Tibial nerve (tissue), 4 donors: Measurements from ENCODE around the gene UBE2Z.

Source experiments
- CTCF ChIP-seq, 5 experiments: fragments of 200-600 bp in 3 of 5; fragments of 450-650 bp in 2 of 5; sonication (generic) in 3 of 5; IDR thresholded peaks; one replicate each; pipeline ENCODE4 v1.5.1; 2016 to 2019; ENCODE audit warnings: antibody characterized with exemption in 5 of 5, mild to moderate bottlenecking in 3 of 5, moderate library complexity in 2 of 5
- EP300 ChIP-seq, 2 donors: sonication (generic); formaldehyde crosslinking; IDR thresholded peaks; one replicate each; pipeline ENCODE4 v1.6.1; 2017; ENCODE audit warnings: antibody characterized with exemption in 2 of 2, mild to moderate bottlenecking in 1 of 2
- POLR2A ChIP-seq, 2 donors: fragments of 450-650 bp; IDR thresholded peaks; one replicate each; pipeline ENCODE4 v1.6.1; 2017; ENCODE audit warnings: antibody characterized with exemption in 2 of 2, mild to moderate bottlenecking in 2 of 2, moderate library complexity in 2 of 2

- TF ChIP-seq POLR2A (IDR thresholded peaks at IDR 0.05) (no peak), CTCF (IDR thresholded peaks at IDR 0.05) (no peak), EP300 (IDR thresholded peaks at IDR 0.05) (no peak)
These were observed 3.8 kb upstream of the UBE2Z start for GRCh38 chr17:48904428-48904827.
